ENCODE measurements around the gene MPP4.

DNA sequence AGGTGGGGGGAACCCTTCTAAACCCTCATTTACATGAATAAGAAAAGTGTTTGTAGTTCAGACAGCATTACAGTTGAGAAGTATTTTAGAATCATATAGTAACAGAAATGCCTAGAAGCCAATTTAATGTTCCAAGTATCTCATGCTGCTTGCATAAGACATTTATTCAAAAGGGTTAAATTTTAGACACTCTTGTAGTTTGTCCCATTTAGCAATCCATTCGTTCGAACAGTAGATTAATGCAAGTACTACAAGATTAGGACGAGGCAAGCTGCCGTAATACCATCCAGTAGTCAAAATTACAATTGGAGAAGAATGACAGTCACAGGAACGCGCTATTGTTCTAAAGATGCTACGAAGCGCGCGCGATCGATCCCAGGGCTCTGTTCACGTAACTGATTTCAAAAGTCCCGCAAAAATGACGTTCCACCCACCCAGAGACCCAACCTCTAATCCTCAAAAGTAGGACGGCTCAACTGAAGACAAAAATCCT is 56.3 kb downstream of the MPP4 start:
- TF ChIP-seq NFYB (CRISPR knock-in tag; conservative IDR thresholded peaks at IDR 0.05; ENCODE audit: low read depth) (no peak), ATF1 (CRISPR knock-in tag; IDR thresholded peaks at IDR 0.05) (no peak)
- TF ChIP-seq, protein P1, sequence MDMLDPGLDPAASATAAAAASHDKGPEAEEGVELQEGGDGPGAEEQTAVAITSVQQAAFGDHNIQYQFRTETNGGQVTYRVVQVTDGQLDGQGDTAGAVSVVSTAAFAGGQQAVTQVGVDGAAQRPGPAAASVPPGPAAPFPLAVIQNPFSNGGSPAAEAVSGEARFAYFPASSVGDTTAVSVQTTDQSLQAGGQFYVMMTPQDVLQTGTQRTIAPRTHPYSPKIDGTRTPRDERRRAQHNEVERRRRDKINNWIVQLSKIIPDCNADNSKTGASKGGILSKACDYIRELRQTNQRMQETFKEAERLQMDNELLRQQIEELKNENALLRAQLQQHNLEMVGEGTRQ (CRISPR knock-in tag; IDR thresholded peaks at IDR 0.05) = no peak
- TF ChIP-seq, protein P2, sequence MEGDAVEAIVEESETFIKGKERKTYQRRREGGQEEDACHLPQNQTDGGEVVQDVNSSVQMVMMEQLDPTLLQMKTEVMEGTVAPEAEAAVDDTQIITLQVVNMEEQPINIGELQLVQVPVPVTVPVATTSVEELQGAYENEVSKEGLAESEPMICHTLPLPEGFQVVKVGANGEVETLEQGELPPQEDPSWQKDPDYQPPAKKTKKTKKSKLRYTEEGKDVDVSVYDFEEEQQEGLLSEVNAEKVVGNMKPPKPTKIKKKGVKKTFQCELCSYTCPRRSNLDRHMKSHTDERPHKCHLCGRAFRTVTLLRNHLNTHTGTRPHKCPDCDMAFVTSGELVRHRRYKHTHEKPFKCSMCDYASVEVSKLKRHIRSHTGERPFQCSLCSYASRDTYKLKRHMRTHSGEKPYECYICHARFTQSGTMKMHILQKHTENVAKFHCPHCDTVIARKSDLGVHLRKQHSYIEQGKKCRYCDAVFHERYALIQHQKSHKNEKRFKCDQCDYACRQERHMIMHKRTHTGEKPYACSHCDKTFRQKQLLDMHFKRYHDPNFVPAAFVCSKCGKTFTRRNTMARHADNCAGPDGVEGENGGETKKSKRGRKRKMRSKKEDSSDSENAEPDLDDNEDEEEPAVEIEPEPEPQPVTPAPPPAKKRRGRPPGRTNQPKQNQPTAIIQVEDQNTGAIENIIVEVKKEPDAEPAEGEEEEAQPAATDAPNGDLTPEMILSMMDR (IDR thresholded peaks at IDR 0.05) = no peak

All from WTC11 (cell line).